Endothelial cell of umbilical vein (primary cell): ENCODE data around the gene VTI1A. TPM values are rescaled to one million over a fixed set of nuclear protein-coding genes. Genes with fewer than 3 reads are reported as not detected.

ENCODE experiments used
- BruUV-seq: library from RNA; stranded (reverse); fragments of 400-500 nt; replicated peaks from 2 replicates; lab custom pipeline; 2021; lab: Mats Ljungman, UMichigan
- CTCF ChIA-PET: fragments of 300-600, 350-600 bp; sonication (Branson Sonifier 250); formaldehyde crosslinking; loops from one replicate; lab custom pipeline; 2021; ENCODE audit warnings: antibody characterized with exemption, inconsistent platforms; lab: Charles Lee
- POLR2A ChIA-PET: fragments of 300-600, 350-600 bp; sonication (Branson Sonifier 250); formaldehyde crosslinking; loops from one replicate; lab custom pipeline; 2021; ENCODE audit warnings: antibody characterized with exemption, inconsistent platforms; lab: Charles Lee
- DNase-seq: peaks from one replicate; pipeline ENCODE4 v3.0.0-alpha.2; 2011; ENCODE audit warnings: low read depth, low spot score
- FAIRE-seq: peaks from 2 replicates; lab custom pipeline; 2011; peaks lifted over from hg19 to GRCh38; lab: Jason Lieb, UNC
- H2AFZ ChIP-seq: 2 replicates; pipeline ENCODE4 v1.6.0; 2012; ENCODE audit warnings: low read depth, low read length, control low read depth, inconsistent platforms
- H3K27ac ChIP-seq: 2 replicates; pipeline ENCODE4 v1.5.1; 2011; ENCODE audit warnings: low read depth, mild to moderate bottlenecking, control low read depth, low read length, moderate library complexity; ENCODE audit not compliant: insufficient read depth
- H3K27me3 ChIP-seq, 2 experiments: 2 replicates each; pipeline versions ENCODE4 v1.6.0 to v1.6.1; 2011; ENCODE audit warnings: low read length in 2 of 2, mixed read lengths in 1 of 2; ENCODE audit not compliant: control insufficient read depth in 2 of 2, insufficient read depth in 2 of 2
- H3K36me3 ChIP-seq, 2 experiments: 2 replicates in 1 of 2; 3 replicates in 1 of 2; pipeline ENCODE4 v1.5.1; 2011; ENCODE audit warnings: low read length in 2 of 2, mild to moderate bottlenecking in 1 of 2, moderate library complexity in 1 of 2; ENCODE audit not compliant: control insufficient read depth in 2 of 2, insufficient read depth in 2 of 2; ENCODE audit errors: extremely low read depth in 1 of 2
- H3K4me1 ChIP-seq: 3 replicates; pipeline ENCODE4 v1.5.1; 2011; ENCODE audit warnings: mild to moderate bottlenecking, low read length; ENCODE audit not compliant: control insufficient read depth, insufficient read depth; ENCODE audit errors: extremely low read depth
- H3K4me2 ChIP-seq: 2 replicates; pipeline ENCODE4 v1.6.1; 2011; ENCODE audit warnings: low read length, control low read depth, mixed read lengths; ENCODE audit not compliant: insufficient read depth
- H3K4me3 ChIP-seq, 3 experiments: fragments of 200-600 bp in 1 of 3; sonication (generic), shearing (Covaris generic) in 1 of 3; replicated peaks in 1 of 3; 2 replicates each; pipeline ENCODE4 v1.5.1; 2011 to 2016; ENCODE audit warnings: control low read depth in 3 of 3, low read length in 3 of 3, mild to moderate bottlenecking in 2 of 3, inconsistent platforms in 1 of 3, low read depth in 1 of 3, moderate library complexity in 1 of 3; ENCODE audit not compliant: insufficient read depth in 1 of 3
- H3K79me2 ChIP-seq: 2 replicates; pipeline ENCODE4 v1.6.0; 2012; ENCODE audit warnings: low read length, inconsistent platforms; ENCODE audit not compliant: control insufficient read depth, insufficient read depth
- H3K9ac ChIP-seq: replicated peaks from 2 replicates; pipeline ENCODE3; 2011; ENCODE audit warnings: low read length, control low read depth; ENCODE audit not compliant: insufficient read depth; ENCODE audit errors: extremely low read depth
- H3K9me1 ChIP-seq: replicated peaks from 3 replicates; pipeline ENCODE4 v1.6.0; 2011; ENCODE audit warnings: mild to moderate bottlenecking, low read length; ENCODE audit not compliant: control insufficient read depth, insufficient read depth; ENCODE audit errors: extremely low read depth
- H3K9me3 ChIP-seq: replicated peaks from 2 replicates; pipeline ENCODE4 v1.5.1; 2012; ENCODE audit warnings: low read length, inconsistent platforms; ENCODE audit not compliant: control insufficient read depth, insufficient read depth
- H4K20me1 ChIP-seq: replicated peaks from 2 replicates; pipeline ENCODE3; 2011; ENCODE audit warnings: mild to moderate bottlenecking, low read length; ENCODE audit not compliant: control insufficient read depth, insufficient read depth; ENCODE audit errors: extremely low read depth
- CTCF ChIP-seq, 2 donors: IDR thresholded peaks; 1 replicate in 1 of 2; 2 replicates in 1 of 2; pipeline ENCODE4 v1.5.1; 2011; ENCODE audit warnings: low read length in 2 of 2, mild to moderate bottlenecking in 2 of 2, moderate library complexity in 2 of 2, control low read depth in 1 of 2, inconsistent platforms in 1 of 2, low read depth in 1 of 2; ENCODE audit not compliant: insufficient read depth in 1 of 2; ENCODE audit errors: extremely low read depth in 1 of 2
- EZH2 ChIP-seq: IDR thresholded peaks from 2 replicates; pipeline ENCODE4 v1.6.1; 2012; ENCODE audit warnings: borderline replicate concordance, low read depth, mild to moderate bottlenecking, moderate library complexity, low read length, inconsistent platforms; ENCODE audit not compliant: severe bottlenecking
- FOS ChIP-seq: IDR thresholded peaks from 2 replicates; pipeline ENCODE4 v1.6.1; 2011; ENCODE audit warnings: mild to moderate bottlenecking, low read length, moderate library complexity, borderline replicate concordance; ENCODE audit not compliant: insufficient read depth
- GATA2 ChIP-seq: IDR thresholded peaks from 2 replicates; pipeline ENCODE4 v1.7.0; 2011; ENCODE audit warnings: low read depth, mild to moderate bottlenecking, moderate library complexity, mixed read lengths, low read length; ENCODE audit not compliant: insufficient read length, insufficient read depth
- JUN ChIP-seq: IDR thresholded peaks from 2 replicates; pipeline ENCODE4 v1.6.1; 2011; ENCODE audit warnings: borderline replicate concordance, low read depth; ENCODE audit not compliant: insufficient read length, insufficient read depth
- MAX ChIP-seq: IDR thresholded peaks from 2 replicates; pipeline ENCODE4 v1.6.1; 2011; ENCODE audit not compliant: insufficient read depth, insufficient read length
- MYC ChIP-seq: IDR thresholded peaks from one replicate; pipeline ENCODE4 v1.6.1; 2011; ENCODE audit warnings: mild to moderate bottlenecking, low read depth, low read length
- POLR2A ChIP-seq: IDR thresholded peaks from 2 replicates; pipeline ENCODE4 v1.6.1; 2012; ENCODE audit warnings: low read depth, mild to moderate bottlenecking, control low read depth, low read length
- POLR2AphosphoS5 ChIP-seq: IDR thresholded peaks from 2 replicates; pipeline ENCODE4 v1.6.1; 2012; ENCODE audit warnings: low read depth, mild to moderate bottlenecking, control low read depth, low read length, moderate library complexity; ENCODE audit not compliant: insufficient read depth
- dilution Hi-C: fragments of 300-500 bp; cut with MboI; formaldehyde crosslinking; loops from one replicate; pipeline ENCODE4 v1.15.0; 2019; ENCODE audit warnings: low sequenced_read_pairs; ENCODE audit not compliant: extremely low pct_ligation_motif_present
- intact Hi-C: fragments of 100-400 bp; cut with micrococcal nuclease; formaldehyde crosslinking; loops from one replicate; pipeline ENCODE4 v1.10.0; 2022
- polyA plus RNA-seq, 4 experiments: library from polyadenylated mRNA; depleted of rRNA in 3 of 4; stranded (reverse) in 3 of 4; unstranded in 1 of 4; fragments of >200 nt; gene quantifications; 2 replicates each; pipeline versions ENCODE4 v1.2.1 to v1.2.3, GENCODE V29; 2011 to 2012; ENCODE audit warnings: missing spikeins in 1 of 4
- total RNA-seq: library from RNA; stranded (reverse); gene quantifications from 2 replicates; pipeline ENCODE4 v1.2.3, GENCODE V29; 2021

VTI1A gene
- total and polyA plus RNA-seq, 2 donors (not counting 3 experiments of a cell fraction or from before 2014, with no cell fraction given) = 10.8 to 35.6 TPM

GRCh38 chr10:112723876-112724275 lies 276.9 kb downstream of the VTI1A start:
- FAIRE-seq (no peak), DNase-seq (no peak)
- Histone ChIP-seq H2AFZ (no peak overlapping the region), H3K27ac (no peak overlapping the region), H4K20me1 (no peaks in the 10 kb centered on the region), H3K4me2 (no peak overlapping the region), H3K9ac (no peak overlapping the region), H3K27me3 (no peaks in the 10 kb centered on the region), H3K9me3 (no peaks in the 10 kb centered on the region), H3K36me3 (no peaks in the 10 kb centered on the region), H3K79me2 (no peaks in the 10 kb centered on the region), H3K9me1 (no peaks in the 10 kb centered on the region), H3K4me1 (no peaks in the 10 kb centered on the region), H3K4me3 (no peak overlapping the region)
- CTCF ChIA-PET = interaction anchor here (0.6 to 5.1 kb wide), 3 partner anchors 14 to 661 kb away, joined by 3 to 25 read pairs (median 6); no protein-coding TSS in a partner anchor
- dilution Hi-C loops (no loop called here), intact Hi-C loops (no loop called here)
- POLR2A ChIA-PET = no interaction called here
- no TSS peak for BruUV-seq
- TF ChIP-seq MAX (no peak), JUN (no peak), POLR2A (no peak), POLR2AphosphoS5 (no peak), GATA2 (no peak), MYC (no peak), EZH2 (no peak), CTCF (IDR thresholded peaks at IDR 0.05; ENCODE audit: extremely low read depth in 1 of 2, insufficient read depth in 1 of 2, low read depth in 1 of 2, low read length in 2 of 2) (no peak), FOS (no peak)
